ENCODE data around the gene UBL3.

Gene UBL3

GRCh38 chr13:29753618-29754472 lies 96.6 kb downstream of the UBL3 start:
- no peak for DNase-seq

- DNase-seq, result no peak
Observed at GRCh38 chr13:29752175-29752574, 98.2 kb downstream of the UBL3 start.

DNA sequence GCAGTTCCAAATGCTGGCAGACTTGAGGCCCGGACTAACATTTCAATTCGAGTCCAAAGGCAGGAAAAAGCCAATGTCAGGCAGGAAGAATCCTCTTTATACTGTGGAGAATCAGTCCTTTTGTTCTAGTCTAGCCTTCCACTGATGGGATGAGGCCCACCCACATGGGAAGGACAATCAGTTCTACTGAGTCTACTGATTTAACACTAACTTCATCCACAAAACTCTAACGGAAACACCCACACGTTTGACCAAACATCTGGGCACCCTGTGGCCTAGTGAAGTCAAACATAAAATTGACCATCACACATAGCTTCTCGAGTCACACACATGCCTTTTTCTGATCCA lies 100.3 kb downstream of the UBL3 start:
- DNase-seq, result no peak

GRCh38 chr13:29749401-29750182 lies 100.8 kb downstream of the UBL3 start:
- DNase-seq, result no peak

- DNase-seq, result no peak
Observed at GRCh38 chr13:29748097-29748496, 102.3 kb downstream of the UBL3 start.

DNA sequence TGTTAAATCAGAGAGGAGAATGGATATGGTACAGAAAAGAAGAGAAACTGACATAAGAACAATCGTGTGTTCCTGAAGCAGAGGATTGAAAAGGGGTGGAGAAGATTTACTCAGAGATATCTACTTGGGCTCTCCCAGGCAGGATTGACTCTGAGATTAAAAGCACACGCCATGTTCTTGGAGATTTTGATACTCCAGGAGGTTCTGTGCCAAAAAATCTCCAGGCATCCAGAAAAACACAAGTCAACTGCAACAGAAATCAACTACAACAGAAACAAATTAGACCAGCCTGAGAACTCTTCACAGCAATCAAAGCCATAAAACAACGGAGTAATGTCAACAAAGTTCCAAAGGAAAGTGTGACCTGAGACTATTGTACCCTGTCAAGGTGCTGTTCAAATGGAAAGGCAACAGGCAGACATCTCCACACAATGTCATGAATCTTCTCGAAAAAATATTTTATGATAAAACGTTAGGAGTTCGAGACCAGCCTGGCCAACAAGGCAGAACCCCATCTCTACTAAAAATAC lies 104.2 kb downstream of the UBL3 start:
- no peak for DNase-seq

GRCh38 chr13:29745704-29746103 lies 104.7 kb downstream of the UBL3 start:
- DNase-seq, result no peak

GRCh38 chr13:29743201-29743786 lies 107.1 kb downstream of the UBL3 start:
- DNase-seq, result no peak

DNA sequence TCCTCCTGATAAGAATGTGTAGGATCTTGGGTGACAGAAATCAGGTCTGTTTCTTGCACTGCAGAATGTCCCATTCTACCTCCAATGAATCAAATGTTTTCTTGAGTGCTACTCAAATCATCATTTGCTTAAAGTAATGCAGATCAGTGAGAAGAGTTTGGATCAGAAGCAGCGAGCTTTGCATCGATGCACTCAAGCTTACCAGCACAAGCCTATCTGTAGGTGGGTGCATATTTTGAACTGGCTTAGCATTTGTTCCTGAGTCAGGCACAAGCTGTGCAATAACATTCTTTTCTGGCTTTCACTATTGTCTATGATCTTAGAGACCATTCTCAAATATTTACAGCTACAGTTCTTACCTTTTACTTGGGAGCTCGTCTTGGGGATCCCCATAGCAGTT lies 109.5 kb downstream of the UBL3 start:
- no peak for DNase-seq

- no peak for DNase-seq
Observed at GRCh38 chr13:29737061-29737460, 113.4 kb downstream of the UBL3 start.

- no peak for DNase-seq
Observed at GRCh38 chr13:29733147-29733611, 117.2 kb downstream of the UBL3 start.

DNA sequence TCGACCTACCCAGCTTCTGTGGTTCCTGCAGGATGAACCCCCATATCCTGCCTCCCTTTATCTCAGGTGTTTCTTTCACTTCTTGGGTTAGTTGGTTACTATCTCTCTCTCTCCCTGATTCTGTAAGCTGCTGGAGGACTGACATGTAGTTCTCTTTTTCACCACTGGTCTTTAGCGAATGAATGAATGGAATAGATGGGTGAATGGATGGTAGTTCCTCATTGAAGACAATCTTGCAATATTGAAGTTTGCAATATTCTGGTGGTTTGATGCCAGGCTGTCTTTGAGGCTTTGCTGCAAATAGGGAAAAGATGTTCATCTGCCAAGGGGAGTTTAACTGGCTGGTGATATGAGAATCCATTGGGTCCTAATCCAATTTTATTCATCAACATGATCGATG lies 120.2 kb downstream of the UBL3 start:
- DNase-seq, result no peak

GRCh38 chr13:29722415-29722814 lies 128.0 kb downstream of the UBL3 start:
- DNase-seq, result no peak

DNA sequence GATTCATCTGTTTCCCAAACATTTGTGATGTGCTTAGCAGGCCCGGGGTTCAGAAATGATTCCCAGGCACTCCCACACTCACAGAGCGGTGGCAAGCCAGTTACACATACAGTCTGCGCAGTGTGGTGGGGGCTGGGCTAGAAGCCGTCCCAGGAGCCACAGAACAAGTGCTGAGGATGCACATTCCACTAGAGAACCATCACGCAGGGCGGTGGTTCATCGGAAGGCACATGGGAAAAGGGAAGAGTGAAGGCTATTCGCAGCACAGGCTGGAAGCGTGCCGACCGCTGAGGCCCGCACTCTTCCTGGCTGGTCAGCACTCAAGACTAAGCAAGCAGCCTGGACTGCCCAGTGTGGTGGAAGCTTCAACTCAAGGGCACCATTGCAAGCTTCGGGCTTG lies 128.7 kb downstream of the UBL3 start:
- DNase-seq, result no peak

GRCh38 chr13:29718694-29719093 lies 131.7 kb downstream of the UBL3 start:
- no peak for DNase-seq

DNA sequence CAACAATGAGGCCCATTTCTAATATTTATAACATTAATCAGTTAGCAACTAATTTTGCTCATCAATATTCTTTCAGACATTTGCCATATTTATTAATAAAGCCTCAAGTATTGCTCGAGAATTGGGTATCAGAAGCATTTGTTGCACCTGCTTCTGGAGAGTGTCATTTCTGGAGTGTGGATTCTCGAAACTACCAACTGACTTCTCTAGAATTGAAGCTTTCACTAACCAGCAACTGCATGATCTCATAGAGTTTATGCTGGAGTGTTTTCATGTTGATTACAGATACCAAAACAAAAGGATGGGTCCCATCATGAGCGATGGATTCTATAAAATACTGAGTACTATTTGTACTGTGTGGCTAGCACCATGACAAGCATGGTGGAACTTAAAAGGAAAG lies 133.9 kb downstream of the UBL3 start:
- DNase-seq, result no peak

Data from NCI-H510A treated with DMSO at 0.1 percent for 48 hours (cell line).